Stomach (tissue), 4 donors: Measurements from ENCODE around the gene ASTN2.

ENCODE experiments used
- POLR2A ChIP-seq, 4 donors: fragments of 450-650 bp; IDR thresholded peaks; one replicate each; pipeline ENCODE4 v1.6.1; 2016; ENCODE audit warnings: antibody characterized with exemption in 4 of 4, control low read depth in 2 of 4, mild to moderate bottlenecking in 1 of 4, moderate library complexity in 1 of 4
- TF ChIP-seq, protein P1 (sequence below), 7 experiments: fragments of 450-650 bp in 4 of 7; fragments of 200-600 bp in 3 of 7; sonication (generic) in 3 of 7; IDR thresholded peaks; one replicate each; pipeline ENCODE4 v1.5.1; 2016 to 2019; ENCODE audit warnings: antibody characterized with exemption in 7 of 7, control low read depth in 2 of 7, mild to moderate bottlenecking in 1 of 7

DNA sequence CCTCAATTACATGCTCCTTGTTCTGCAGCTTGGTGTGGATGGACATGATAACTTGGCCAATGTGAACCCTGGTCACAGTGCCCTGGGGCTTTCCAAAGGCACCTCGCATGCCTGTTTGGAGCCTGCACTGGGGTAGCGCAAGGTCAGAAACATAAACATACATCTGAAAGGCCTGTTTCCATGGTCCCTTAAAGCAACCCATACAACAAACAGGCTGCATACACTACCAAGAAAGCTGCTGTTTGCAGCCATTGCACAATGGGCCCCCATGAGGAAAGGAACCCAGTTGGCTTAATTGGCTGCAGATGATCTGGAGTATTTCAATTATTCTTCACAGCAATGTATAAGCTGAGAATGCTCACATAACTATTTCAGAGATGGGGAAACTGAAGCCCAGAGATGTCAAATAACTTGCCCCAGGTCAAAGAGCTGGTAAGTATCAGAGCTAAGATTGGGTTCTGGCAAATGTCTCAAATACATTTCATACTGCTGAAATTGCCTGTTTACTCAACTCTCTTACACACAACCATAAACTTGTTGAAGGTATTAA is 233.9 kb downstream of the ASTN2 start:
- TF ChIP-seq, protein P1, sequence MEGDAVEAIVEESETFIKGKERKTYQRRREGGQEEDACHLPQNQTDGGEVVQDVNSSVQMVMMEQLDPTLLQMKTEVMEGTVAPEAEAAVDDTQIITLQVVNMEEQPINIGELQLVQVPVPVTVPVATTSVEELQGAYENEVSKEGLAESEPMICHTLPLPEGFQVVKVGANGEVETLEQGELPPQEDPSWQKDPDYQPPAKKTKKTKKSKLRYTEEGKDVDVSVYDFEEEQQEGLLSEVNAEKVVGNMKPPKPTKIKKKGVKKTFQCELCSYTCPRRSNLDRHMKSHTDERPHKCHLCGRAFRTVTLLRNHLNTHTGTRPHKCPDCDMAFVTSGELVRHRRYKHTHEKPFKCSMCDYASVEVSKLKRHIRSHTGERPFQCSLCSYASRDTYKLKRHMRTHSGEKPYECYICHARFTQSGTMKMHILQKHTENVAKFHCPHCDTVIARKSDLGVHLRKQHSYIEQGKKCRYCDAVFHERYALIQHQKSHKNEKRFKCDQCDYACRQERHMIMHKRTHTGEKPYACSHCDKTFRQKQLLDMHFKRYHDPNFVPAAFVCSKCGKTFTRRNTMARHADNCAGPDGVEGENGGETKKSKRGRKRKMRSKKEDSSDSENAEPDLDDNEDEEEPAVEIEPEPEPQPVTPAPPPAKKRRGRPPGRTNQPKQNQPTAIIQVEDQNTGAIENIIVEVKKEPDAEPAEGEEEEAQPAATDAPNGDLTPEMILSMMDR (IDR thresholded peaks at IDR 0.05), result no peak
- no peak for TF ChIP-seq POLR2A (IDR thresholded peaks at IDR 0.05)
